GM18517 (cell line): ENCODE data around the gene GABPB2.

Experiments
- ATAC-seq: cut with Tn5 transposase; IDR thresholded peaks from one replicate; pipeline ENCODE4 v1.9.1; 2021; ENCODE audit warnings: mild to moderate bottlenecking, moderate library complexity; ENCODE audit not compliant: unreplicated experiment

The GABPB2 gene

DNA sequence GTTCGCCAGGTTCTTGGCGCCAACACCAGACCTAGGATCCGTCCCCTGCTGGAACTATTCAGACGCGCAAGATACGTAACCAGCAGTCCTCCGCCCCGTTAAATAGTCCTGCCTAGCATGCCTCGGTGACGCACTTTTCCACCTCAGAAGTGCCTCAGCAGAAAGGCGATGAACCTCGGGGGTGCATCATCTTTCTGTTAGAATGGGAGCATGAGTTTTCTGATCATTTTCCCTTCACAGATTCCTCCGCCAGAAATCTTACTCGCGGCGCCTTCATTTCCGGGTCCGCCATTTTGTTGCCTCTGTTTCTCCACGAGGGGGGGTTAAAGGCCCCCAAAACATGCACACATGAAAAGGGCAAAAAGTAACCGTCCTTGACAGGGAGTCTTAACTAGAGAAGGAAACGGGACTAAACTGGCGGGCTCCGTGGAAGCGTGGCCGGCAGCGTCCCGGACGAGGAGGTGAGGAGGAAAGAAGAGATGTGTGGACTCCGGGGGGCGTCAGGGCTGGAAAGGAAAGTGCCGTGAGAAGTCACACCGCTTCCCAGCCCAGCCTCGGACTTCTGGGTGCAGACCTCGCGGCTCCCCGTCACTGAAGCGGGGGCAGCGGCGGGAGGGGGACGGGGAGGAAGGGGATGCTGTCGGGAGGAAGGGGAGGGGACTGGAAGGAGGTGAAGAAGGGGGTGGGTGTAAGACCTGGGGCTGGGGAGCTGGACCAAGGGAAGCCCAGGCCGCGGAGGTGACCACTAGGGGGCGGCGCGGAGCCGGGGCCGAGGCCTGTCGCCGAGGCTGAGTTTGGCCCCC lies at the start of gene GABPB2:
Gene GABPB2 (plus strand): TSS at position 288 of the 803 bp plus-strand sequence. CDS start 17,429 bp downstream, outside the sequence.
- peak; percentile 63 for ATAC-seq

DNA sequence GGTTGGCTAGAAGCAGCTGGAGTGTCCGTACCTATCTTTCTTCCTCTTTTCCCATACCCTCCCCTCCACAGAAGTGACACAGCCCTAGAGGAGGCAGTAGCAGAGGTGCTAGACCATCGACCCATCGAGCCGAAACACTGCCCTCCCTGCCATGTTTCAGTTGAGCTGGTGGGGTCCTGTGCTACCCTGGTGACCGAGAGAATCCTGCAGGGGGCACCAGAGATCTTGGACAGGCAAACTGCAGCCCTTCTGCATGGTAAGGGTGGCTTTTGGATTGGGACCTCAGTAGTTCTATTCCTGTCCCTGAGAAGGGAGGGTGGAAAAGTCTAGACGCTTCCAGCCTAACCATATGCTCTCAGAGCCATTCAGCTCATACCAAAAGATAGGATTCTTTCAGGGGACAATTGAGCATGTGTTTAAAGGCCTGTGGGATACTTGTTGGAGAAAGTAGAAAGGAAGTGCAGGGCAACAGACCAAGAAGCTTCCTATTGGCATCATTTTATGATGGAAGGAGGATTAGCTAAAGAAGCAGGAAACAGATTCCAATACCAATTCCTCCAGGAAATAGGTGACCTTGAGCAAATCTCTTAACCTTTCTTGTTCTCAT lies 45.9 kb upstream of the GABPB2 start:
- ATAC-seq = no peak

DNA sequence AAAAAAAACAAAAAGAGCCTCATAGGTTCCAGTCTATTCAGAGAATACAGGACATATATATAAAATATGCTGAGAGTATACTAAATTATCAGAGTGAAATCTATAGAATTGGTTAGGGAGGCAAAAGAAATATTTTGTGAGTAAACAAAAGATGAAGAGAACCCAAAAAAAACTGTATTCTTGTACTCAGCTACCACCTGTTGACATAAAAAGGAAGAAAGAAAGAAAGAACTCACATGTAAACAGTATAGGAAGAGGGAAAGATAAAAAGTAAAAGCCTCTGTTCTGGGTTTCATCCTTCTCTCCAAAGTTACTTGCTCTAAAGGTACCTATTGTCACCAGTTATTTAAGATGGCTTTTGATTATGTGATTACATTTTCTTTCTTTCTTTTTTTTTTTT lies 44.1 kb upstream of the GABPB2 start:
- ATAC-seq = no peak

- ATAC-seq = no peak
Measured at GRCh38 chr1:151032164-151032563, 38.4 kb upstream of the GABPB2 start.

GRCh38 chr1:151035167-151035566 lies 35.4 kb upstream of the GABPB2 start:
- no peak for ATAC-seq

DNA sequence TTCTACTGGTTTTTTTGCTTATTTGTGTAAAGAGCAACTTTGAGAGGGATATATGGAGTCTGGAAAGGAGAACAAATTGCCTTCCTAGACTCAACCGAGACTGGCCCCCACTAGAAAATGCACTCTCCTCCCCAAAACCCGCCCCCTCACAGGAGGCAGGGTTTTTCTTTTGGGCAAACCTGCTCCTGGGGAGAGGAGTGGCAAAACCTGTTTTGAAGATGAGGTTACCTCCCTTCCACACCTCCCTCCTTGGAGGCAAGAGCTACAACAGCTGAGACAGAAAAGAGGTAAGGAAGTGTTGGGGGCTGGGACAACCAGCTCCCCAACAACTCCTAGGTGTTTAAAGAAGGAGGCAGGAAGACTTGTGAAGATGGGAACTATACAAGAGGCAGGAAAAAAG lies 34.2 kb upstream of the GABPB2 start, which contains the start of gene BNIPL:
Gene BNIPL (plus strand): TSS at position 231 of the 400 bp plus-strand sequence. CDS start 140 bp downstream, at position 371.
- no peak for ATAC-seq

- ATAC-seq = no peak
Measured at GRCh38 chr1:151037032-151037431, 33.5 kb upstream of the GABPB2 start.

DNA sequence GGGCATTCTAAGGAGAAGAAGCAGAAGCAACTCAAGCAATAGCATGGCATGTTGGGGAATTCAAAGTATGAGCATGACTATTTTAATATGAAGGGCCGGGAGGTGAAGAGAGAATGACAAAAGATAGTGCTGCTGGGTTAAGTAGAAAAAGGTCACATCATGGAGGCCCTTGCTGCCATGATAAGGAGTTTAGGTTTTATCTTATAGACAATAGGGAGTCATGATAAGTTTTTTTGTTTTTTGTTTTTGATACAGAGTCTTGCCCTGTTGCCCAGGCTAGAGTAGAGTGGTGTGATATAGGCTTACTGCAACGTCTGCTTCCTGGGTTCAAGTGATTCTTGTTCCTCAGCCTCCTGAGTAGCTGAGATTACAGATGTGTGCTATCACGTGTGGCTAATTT lies 31.0 kb upstream of the GABPB2 start:
- no peak for ATAC-seq

GRCh38 chr1:151043163-151043562 lies 27.4 kb upstream of the GABPB2 start:
- no peak for ATAC-seq

GRCh38 chr1:151047591-151047924 lies 23.0 kb upstream of the GABPB2 start, which contains the start of gene C1orf56:
TSS of gene C1orf56 (plus strand) at chr1:151047751. CDS start at chr1:151047848, 97 bp downstream.
- peak; percentile 28 for ATAC-seq

GRCh38 chr1:151047925-151048644 lies 22.5 kb upstream of the GABPB2 start:
- ATAC-seq = peak; percentile 57

DNA sequence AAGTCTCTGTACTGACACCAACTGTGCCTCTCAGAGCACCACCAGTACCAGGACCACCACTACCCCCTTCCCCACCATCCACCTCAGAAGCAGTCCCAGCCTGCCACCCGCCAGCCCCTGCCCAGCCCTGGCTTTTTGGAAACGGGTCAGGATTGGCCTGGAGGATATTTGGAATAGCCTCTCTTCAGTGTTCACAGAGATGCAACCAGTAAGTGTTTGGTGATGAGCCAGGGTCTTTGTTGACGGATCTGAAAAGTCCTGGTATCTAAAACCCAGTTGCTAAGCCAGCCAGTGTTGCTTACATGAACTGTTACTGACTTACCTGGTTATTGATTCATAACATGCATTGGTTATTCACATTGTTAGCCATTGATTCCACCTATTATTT lies 21.9 kb upstream of the GABPB2 start:
- ATAC-seq = no peak

GRCh38 chr1:151049458-151049857 lies 21.1 kb upstream of the GABPB2 start:
- no peak for ATAC-seq

DNA sequence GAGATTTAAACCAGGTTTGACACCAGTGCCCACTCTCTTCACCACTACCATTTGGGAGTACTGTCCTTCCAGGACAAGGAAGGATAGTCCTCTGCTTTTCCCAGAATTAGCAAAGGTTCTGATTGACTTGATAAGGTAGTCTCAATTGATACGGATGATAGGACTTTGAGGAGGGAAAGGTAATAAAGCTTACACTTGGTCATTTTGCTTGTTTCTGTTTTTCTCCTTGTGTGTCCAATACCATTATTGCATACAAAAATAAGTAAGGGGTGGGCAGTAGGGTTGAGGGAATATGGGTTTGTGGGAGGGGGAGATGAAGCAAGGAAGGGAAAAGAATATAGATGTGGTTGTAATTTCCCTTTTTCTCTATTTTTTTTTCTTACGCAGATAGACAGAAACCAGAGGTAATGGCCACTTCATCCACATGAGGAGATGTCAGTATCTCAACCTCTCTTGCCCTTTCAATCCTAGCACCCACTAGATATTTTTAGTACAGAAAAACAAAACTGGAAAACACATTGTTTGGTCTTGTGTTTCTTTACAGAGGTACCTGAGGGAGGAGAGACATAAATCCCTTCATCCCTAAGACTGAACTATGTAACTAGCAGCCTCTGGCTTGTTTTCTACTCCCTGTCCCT lies 20.4 kb upstream of the GABPB2 start:
- no peak for ATAC-seq

DNA sequence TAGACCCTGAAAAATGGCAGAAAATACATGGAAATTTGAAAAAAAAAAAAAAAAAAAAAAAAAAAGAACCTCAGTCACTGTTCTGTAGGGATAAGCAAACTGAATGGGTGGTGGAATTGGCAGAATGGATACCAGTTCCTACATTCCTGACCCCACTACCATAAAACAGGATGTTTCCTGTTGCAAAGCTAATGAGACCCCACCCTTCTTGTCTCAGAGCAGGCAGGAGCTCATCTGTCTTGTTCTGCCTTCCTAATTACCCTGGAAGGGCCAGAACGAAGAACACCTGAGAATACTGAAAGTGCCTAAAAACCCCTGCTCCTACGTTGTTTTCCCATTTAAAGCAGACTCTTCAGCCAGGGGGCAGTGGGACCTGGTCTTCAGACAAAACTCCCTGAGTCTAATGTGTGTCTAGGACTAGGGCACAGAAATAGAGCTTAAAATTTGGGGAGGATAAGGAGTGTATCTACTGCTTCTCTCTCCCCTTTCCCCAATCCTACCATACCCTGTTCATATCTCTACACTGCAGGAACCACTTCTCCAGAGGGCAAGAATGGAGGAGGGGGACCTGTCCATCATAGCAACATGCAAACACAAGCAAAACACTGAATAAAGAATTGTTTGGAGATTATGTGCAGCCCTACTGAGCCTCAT lies 19.1 kb upstream of the GABPB2 start:
- ATAC-seq = no peak

GRCh38 chr1:151054971-151055547 lies 15.5 kb upstream of the GABPB2 start:
- ATAC-seq = no peak

- no peak for ATAC-seq
Measured at GRCh38 chr1:151055581-151055980, 15.0 kb upstream of the GABPB2 start.

GRCh38 chr1:151056149-151056548 lies 14.4 kb upstream of the GABPB2 start:
- no peak for ATAC-seq

- ATAC-seq = no peak
Measured at GRCh38 chr1:151058692-151059091, 11.9 kb upstream of the GABPB2 start.
